HL-60 (cell line): ENCODE measurements around the gene FOXP1.
"Not testable (repeated sequence)": the region's sequence is repeated elsewhere in the genome, so short reads cannot be mapped to it uniquely, and the experiment has no call there.

Experiments
- DNase-seq, 2 experiments: peaks; one replicate each; pipeline ENCODE4 v3.0.0-alpha.2; 2010 to 2020; ENCODE audit warnings: low read depth in 1 of 2, low spot score in 1 of 2
- H3K27ac ChIP-seq: fragments of 250-450 bp; sonication (Bioruptor Pico); replicated peaks from 2 replicates; pipeline ENCODE4 v1.5.1; 2020; ENCODE audit warnings: mild to moderate bottlenecking, moderate library complexity
- H3K27me3 ChIP-seq: fragments of 250-450 bp; sonication (Bioruptor Pico); 2 replicates; pipeline ENCODE4 v1.5.1; 2021; ENCODE audit warnings: mild to moderate bottlenecking, moderate library complexity; ENCODE audit not compliant: insufficient read depth, poor library complexity, severe bottlenecking
- H3K4me3 ChIP-seq: replicated peaks from 2 replicates; pipeline ENCODE4 v1.5.1; 2011; ENCODE audit warnings: mild to moderate bottlenecking, control low read depth, low read length; ENCODE audit not compliant: insufficient read depth
- GABPA ChIP-seq: IDR thresholded peaks from 2 replicates; pipeline ENCODE4 v1.6.1; 2012; ENCODE audit warnings: low read depth
- POLR2AphosphoS5 ChIP-seq: IDR thresholded peaks from 2 replicates; pipeline ENCODE4 v1.6.1; 2012; ENCODE audit warnings: low read depth
- SPI1 ChIP-seq: IDR thresholded peaks from 2 replicates; pipeline ENCODE4 v1.6.1; 2012; ENCODE audit warnings: low read depth, mild to moderate bottlenecking, borderline replicate concordance
- TF ChIP-seq, protein P1 (sequence below): IDR thresholded peaks from one replicate; pipeline ENCODE4 v1.5.1; 2011; ENCODE audit warnings: low read length, control low read depth, inconsistent platforms; ENCODE audit not compliant: insufficient read depth
- TF ChIP-seq, protein P2 (sequence below): IDR thresholded peaks from 2 replicates; pipeline ENCODE4 v1.6.1; 2012; ENCODE audit warnings: low read depth; ENCODE audit not compliant: insufficient replicate concordance

The FOXP1 gene

DNA sequence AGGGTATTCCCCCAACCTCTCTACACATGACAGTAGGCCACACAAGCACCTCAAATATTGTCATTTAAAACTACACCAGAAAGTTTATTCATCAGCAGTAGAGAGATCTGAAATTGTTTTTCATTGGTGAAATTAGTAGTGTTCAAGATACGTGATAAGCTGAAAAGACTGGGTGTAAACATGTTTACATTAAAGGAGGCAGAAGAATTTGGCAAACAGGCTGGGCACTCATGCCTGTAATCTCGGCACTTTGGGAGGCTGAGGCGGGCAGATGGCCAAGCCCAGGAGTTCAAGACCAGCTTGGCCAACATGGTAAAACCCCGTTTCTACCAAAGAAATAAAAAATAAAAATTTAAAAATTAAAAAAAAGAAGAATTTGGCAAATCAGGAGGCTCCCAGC is 255.6 kb downstream of the FOXP1 start:
- TF ChIP-seq SPI1 = no peak
- TF ChIP-seq, protein P1, sequence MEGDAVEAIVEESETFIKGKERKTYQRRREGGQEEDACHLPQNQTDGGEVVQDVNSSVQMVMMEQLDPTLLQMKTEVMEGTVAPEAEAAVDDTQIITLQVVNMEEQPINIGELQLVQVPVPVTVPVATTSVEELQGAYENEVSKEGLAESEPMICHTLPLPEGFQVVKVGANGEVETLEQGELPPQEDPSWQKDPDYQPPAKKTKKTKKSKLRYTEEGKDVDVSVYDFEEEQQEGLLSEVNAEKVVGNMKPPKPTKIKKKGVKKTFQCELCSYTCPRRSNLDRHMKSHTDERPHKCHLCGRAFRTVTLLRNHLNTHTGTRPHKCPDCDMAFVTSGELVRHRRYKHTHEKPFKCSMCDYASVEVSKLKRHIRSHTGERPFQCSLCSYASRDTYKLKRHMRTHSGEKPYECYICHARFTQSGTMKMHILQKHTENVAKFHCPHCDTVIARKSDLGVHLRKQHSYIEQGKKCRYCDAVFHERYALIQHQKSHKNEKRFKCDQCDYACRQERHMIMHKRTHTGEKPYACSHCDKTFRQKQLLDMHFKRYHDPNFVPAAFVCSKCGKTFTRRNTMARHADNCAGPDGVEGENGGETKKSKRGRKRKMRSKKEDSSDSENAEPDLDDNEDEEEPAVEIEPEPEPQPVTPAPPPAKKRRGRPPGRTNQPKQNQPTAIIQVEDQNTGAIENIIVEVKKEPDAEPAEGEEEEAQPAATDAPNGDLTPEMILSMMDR = no peak
- TF ChIP-seq GABPA = no peak
- TF ChIP-seq POLR2AphosphoS5 = no peak
- TF ChIP-seq, protein P2, sequence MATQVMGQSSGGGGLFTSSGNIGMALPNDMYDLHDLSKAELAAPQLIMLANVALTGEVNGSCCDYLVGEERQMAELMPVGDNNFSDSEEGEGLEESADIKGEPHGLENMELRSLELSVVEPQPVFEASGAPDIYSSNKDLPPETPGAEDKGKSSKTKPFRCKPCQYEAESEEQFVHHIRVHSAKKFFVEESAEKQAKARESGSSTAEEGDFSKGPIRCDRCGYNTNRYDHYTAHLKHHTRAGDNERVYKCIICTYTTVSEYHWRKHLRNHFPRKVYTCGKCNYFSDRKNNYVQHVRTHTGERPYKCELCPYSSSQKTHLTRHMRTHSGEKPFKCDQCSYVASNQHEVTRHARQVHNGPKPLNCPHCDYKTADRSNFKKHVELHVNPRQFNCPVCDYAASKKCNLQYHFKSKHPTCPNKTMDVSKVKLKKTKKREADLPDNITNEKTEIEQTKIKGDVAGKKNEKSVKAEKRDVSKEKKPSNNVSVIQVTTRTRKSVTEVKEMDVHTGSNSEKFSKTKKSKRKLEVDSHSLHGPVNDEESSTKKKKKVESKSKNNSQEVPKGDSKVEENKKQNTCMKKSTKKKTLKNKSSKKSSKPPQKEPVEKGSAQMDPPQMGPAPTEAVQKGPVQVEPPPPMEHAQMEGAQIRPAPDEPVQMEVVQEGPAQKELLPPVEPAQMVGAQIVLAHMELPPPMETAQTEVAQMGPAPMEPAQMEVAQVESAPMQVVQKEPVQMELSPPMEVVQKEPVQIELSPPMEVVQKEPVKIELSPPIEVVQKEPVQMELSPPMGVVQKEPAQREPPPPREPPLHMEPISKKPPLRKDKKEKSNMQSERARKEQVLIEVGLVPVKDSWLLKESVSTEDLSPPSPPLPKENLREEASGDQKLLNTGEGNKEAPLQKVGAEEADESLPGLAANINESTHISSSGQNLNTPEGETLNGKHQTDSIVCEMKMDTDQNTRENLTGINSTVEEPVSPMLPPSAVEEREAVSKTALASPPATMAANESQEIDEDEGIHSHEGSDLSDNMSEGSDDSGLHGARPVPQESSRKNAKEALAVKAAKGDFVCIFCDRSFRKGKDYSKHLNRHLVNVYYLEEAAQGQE = no peak
- DNase-seq = no peak
- no peak overlapping the region for H3K27ac ChIP-seq
- H3K4me3 ChIP-seq = no peak overlapping the region
- no peaks in the 10 kb centered on the region for H3K27me3 ChIP-seq

DNA sequence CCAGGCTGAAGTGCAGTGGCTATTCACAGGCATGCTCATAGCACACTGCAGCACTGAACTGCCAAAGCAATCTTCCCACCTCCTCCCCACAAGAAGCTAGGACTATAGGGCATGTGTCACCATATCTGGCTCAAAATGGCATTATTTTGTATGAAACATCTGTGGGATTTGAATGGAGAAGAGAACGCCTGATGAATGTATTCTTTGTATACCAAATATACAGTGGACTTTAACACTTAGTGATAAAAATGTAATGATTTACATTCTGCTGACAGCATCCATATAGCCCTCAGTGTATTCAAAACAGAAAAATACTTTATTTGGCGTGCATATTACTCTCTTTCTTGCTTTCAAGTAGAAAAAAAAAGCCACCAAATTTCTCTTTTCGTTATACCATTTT is 257.8 kb downstream of the FOXP1 start:
- Histone ChIP-seq H3K4me3 (no peak overlapping the region), H3K27me3 (no peaks in the 10 kb centered on the region), H3K27ac (no peak overlapping the region)
- no peak for DNase-seq
- TF ChIP-seq SPI1 (no peak), GABPA (no peak)
- TF ChIP-seq, protein P2 = no peak
- TF ChIP-seq, protein P1 = no peak

DNA sequence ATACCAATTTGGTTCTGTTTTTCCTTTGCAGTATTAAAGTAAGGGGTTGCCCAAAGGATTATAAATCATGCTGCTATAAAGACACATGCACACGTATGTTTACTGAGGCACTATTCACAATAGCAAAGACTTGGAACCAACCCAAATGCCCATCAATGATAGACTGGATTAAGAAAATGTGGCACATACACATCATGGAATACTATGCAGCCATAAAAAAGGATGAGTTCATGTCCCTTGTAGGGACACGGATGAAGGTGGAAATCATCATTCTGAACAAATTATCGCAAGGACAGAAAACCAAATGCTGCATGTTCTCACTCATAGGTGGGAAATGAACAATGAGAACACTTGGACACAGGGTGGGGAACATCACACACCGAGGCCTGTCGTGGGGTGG is 259.3 kb downstream of the FOXP1 start:
- H3K27ac ChIP-seq, H3K27me3 ChIP-seq, DNase-seq, H3K4me3 ChIP-seq: not testable (repeated sequence)

GRCh38 chr3:71323558-71323957 is 260.0 kb downstream of the FOXP1 start:
- no peak for DNase-seq
- no peaks in the 10 kb centered on the region for H3K27me3 ChIP-seq
- H3K27ac ChIP-seq = no peak overlapping the region
- no peak for TF ChIP-seq POLR2AphosphoS5
- no peak for TF ChIP-seq GABPA
- no peak for TF ChIP-seq SPI1
- TF ChIP-seq, protein P1 = no peak
- TF ChIP-seq, protein P2 = no peak
- no peak overlapping the region for H3K4me3 ChIP-seq
